Neutrophil (primary cell): ENCODE results near the gene AMBRA1.

Experiments
- H3K27ac ChIP-seq: fragments of 200-600 bp; sonication (generic); 2 replicates; pipeline ENCODE4 v1.5.1; 2016; ENCODE audit warnings: mild to moderate bottlenecking, moderate library complexity
- H3K27me3 ChIP-seq: fragments of 200-600 bp; sonication (generic); 2 replicates; pipeline ENCODE4 v1.6.0; 2016; ENCODE audit warnings: mild to moderate bottlenecking
- H3K36me3 ChIP-seq: fragments of 200-600 bp; sonication (generic); 2 replicates; pipeline ENCODE4 v1.5.1; 2017
- H3K4me1 ChIP-seq, 2 experiments: fragments of 200-600 bp in 1 of 2; sonication (generic) in 1 of 2; 1 replicate in 1 of 2; 2 replicates in 1 of 2; pipeline versions ENCODE4 v1.5.1 to v1.6.1; 2013 to 2016; ENCODE audit warnings: low read depth in 1 of 2, low read length in 1 of 2, mild to moderate bottlenecking in 1 of 2, moderate library complexity in 1 of 2; ENCODE audit not compliant: control insufficient read depth in 1 of 2, insufficient read depth in 1 of 2
- H3K4me3 ChIP-seq, 2 experiments: fragments of 200-600 bp in 1 of 2; sonication (generic) in 1 of 2; 1 replicate in 1 of 2; 2 replicates in 1 of 2; pipeline ENCODE4 v1.5.1; 2013 to 2016; ENCODE audit warnings: low read depth in 1 of 2, low read length in 1 of 2, mild to moderate bottlenecking in 1 of 2, moderate library complexity in 1 of 2
- H3K9me3 ChIP-seq: fragments of 200-600 bp; sonication (generic); 2 replicates; pipeline ENCODE4 v1.5.1; 2016
- TF ChIP-seq, protein P1 (sequence below): fragments of 200-600 bp; sonication (generic); IDR thresholded peaks from 2 replicates; pipeline ENCODE4 v1.5.1; 2016; ENCODE audit warnings: antibody characterized with exemption

The AMBRA1 gene

DNA sequence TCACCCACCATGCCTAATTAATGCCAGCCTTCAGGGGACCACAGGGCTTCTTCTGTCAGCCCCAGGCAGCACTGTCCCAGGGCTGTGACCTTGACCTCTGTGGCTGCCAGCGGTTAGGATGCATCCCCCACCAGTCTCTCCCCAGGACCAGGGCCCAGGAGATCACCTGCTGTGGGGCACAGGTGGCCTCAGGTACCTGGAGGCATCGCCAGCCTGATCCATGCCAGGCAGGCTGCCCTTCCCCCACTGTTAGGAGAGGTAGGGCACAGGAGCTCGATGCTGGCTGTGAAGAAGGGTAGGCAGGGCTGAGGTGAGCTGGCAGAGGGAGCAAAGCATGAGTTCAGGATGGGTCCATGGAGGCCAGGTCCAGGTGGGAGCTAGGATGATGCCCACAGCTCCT lies 229.0 kb downstream of the AMBRA1 start:
- TF ChIP-seq, protein P1, sequence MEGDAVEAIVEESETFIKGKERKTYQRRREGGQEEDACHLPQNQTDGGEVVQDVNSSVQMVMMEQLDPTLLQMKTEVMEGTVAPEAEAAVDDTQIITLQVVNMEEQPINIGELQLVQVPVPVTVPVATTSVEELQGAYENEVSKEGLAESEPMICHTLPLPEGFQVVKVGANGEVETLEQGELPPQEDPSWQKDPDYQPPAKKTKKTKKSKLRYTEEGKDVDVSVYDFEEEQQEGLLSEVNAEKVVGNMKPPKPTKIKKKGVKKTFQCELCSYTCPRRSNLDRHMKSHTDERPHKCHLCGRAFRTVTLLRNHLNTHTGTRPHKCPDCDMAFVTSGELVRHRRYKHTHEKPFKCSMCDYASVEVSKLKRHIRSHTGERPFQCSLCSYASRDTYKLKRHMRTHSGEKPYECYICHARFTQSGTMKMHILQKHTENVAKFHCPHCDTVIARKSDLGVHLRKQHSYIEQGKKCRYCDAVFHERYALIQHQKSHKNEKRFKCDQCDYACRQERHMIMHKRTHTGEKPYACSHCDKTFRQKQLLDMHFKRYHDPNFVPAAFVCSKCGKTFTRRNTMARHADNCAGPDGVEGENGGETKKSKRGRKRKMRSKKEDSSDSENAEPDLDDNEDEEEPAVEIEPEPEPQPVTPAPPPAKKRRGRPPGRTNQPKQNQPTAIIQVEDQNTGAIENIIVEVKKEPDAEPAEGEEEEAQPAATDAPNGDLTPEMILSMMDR: no peak
- peaks cover 52% of the 10 kb centered on the region for H3K36me3 ChIP-seq
- peaks cover 57 to 65% of the 10 kb centered on the region in 2 experiments for H3K4me1 ChIP-seq
- peak overlapping the region; percentile 88 for H3K27ac ChIP-seq
- no peaks in the 10 kb centered on the region for H3K9me3 ChIP-seq
- H3K4me3 ChIP-seq: no peak overlapping the region
- no peaks in the 10 kb centered on the region for H3K27me3 ChIP-seq

GRCh38 chr11:46364056-46364455 lies 229.8 kb downstream of the AMBRA1 start:
- Histone ChIP-seq H3K36me3 (peaks cover 45% of the 10 kb centered on the region), H3K9me3 (no peaks in the 10 kb centered on the region), H3K27me3 (no peaks in the 10 kb centered on the region), H3K4me1 (peaks cover 59 to 70% of the 10 kb centered on the region in 2 experiments), H3K27ac (peak overlapping the region; percentile 88), H3K4me3 (peak overlapping the region in 1 of 2 experiments; percentile 69)
- TF ChIP-seq, protein P1: no peak

- H3K27ac ChIP-seq: peak overlapping the region; percentile 88
- H3K4me3 ChIP-seq: peak overlapping the region; percentile 58 to 69
Observed at GRCh38 chr11:46363455-46364005, 230.3 kb downstream of the AMBRA1 start.

GRCh38 chr11:46363031-46363407 lies 230.8 kb downstream of the AMBRA1 start:
- no peaks in the 10 kb centered on the region for H3K27me3 ChIP-seq
- TF ChIP-seq, protein P1: no peak
- H3K27ac ChIP-seq: peak overlapping the region; percentile 88
- H3K4me1 ChIP-seq: peaks cover 64 to 80% of the 10 kb centered on the region in 2 experiments
- H3K9me3 ChIP-seq: no peaks in the 10 kb centered on the region
- peak overlapping the region; percentile 58 to 69 for H3K4me3 ChIP-seq
- H3K36me3 ChIP-seq: peaks cover 34% of the 10 kb centered on the region

More at GRCh38 chr11:46363455-46364005, 230.3 kb downstream of the AMBRA1 start:
- Histone ChIP-seq H3K9me3 (no peaks in the 10 kb centered on the region), H3K4me1 (peaks cover 59 to 75% of the 10 kb centered on the region in 2 experiments), H3K27me3 (no peaks in the 10 kb centered on the region), H3K36me3 (peaks cover 39% of the 10 kb centered on the region)
- TF ChIP-seq, protein P1: no peak

DNA sequence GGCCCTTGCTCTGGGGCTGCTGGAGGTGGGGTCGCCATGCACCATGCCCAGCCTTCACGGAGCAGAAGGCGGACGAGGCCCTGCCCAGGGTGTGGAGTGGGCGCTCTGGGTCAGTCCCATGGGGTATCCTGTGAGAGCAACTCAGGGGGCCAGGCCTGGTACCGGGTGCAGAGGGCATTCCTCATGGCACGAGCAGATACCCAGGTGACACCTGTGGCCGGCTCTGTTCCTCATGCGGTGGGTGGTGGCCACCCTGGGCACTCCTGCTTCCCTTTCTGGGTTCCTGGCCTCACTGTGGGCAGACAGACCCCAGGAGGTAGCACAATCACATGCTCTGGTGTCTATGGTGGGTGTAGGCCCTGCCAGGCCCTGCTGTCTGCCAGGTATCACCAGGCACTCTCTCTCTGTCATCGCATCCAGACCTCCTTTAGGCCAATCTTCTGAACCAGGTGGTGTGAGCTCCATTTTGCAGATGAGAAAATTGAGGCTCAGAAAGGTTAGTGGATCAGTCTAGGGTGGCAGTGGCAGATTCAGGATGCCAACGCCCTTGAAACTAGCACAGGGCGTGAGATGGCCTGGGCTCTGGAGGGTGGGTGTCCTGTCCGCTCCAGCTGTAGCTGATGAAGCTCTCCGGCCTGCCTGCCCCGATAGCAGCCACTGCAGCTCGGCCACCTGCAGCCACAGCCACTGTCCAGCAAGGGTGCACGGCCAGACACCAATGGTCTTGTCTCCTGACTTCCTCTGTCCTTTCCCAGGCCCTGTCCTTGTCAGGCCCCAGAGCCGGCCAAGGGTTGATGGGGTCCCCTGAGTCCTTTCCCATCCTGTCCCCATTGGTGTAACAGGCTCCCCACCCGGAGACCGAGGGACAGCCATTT lies 231.4 kb downstream of the AMBRA1 start:
- H3K4me1 ChIP-seq: peaks cover 71 to 80% of the 10 kb centered on the region in 2 experiments
- H3K27me3 ChIP-seq: no peaks in the 10 kb centered on the region
- peak overlapping the region; percentile 58 to 69 for H3K4me3 ChIP-seq
- TF ChIP-seq, protein P1: no peak
- peaks cover 28% of the 10 kb centered on the region for H3K36me3 ChIP-seq
- no peaks in the 10 kb centered on the region for H3K9me3 ChIP-seq
- peak overlapping the region; percentile 88 for H3K27ac ChIP-seq
